H1 (cell line): ENCODE measurements around the gene MSH4. TPM values are rescaled to one million over a fixed set of nuclear protein-coding genes. Genes with fewer than 3 reads are reported as not detected.

Source experiments
- CTCF ChIA-PET: fragments of 300-600 bp; sonication (Branson Sonifier 250); formaldehyde crosslinking; loops from one replicate; lab custom pipeline; 2021; ENCODE audit not compliant: partially characterized antibody; lab: Charles Lee
- POLR2A ChIA-PET: fragments of 300-600 bp; sonication (Branson Sonifier 250); formaldehyde crosslinking; loops from one replicate; lab custom pipeline; 2021; ENCODE audit warnings: inconsistent platforms; ENCODE audit not compliant: partially characterized antibody; lab: Charles Lee
- DNase-seq, 2 experiments: peaks; one replicate each; pipeline versions ENCODE4 v3.0.0 to v3.0.0-alpha.2; 2010 to 2022; ENCODE audit warnings: low spot score in 2 of 2, low read depth in 1 of 2, mixed read lengths in 1 of 2
- FAIRE-seq: peaks from 2 replicates; lab custom pipeline; 2011; peaks lifted over from hg19 to GRCh38; lab: Jason Lieb, UNC
- H2AFZ ChIP-seq: 2 replicates; pipeline ENCODE4 v1.8.1; 2012; ENCODE audit warnings: low read length, inconsistent platforms
- H2AK5ac ChIP-seq: 2 replicates; pipeline ENCODE4 v1.6.1; 2013; ENCODE audit warnings: low read depth, low read length
- H2BK120ac ChIP-seq: replicated peaks from 2 replicates; pipeline ENCODE3; 2013; ENCODE audit warnings: low read depth, low read length, inconsistent platforms
- H2BK12ac ChIP-seq: 2 replicates; pipeline ENCODE4 v1.6.1; 2013; ENCODE audit warnings: low read depth, low read length
- H2BK15ac ChIP-seq: 2 replicates; pipeline ENCODE4 v1.6.1; 2013; ENCODE audit warnings: low read length
- H2BK20ac ChIP-seq: 2 replicates; pipeline ENCODE4 v1.6.1; 2013; ENCODE audit warnings: low read length
- H2BK5ac ChIP-seq: 2 replicates; pipeline ENCODE4 v1.6.1; 2013; ENCODE audit warnings: low read depth, low read length
- H3K14ac ChIP-seq: 2 replicates; pipeline ENCODE4 v1.6.1; 2013; ENCODE audit warnings: inconsistent platforms; ENCODE audit not compliant: insufficient read length
- H3K18ac ChIP-seq: 2 replicates; pipeline ENCODE4 v1.6.1; 2013; ENCODE audit warnings: low read length; ENCODE audit errors: extremely low read depth
- H3K23ac ChIP-seq: 2 replicates; pipeline ENCODE4 v1.6.1; 2013; ENCODE audit warnings: inconsistent platforms; ENCODE audit not compliant: insufficient read length
- H3K23me2 ChIP-seq: 2 replicates; pipeline ENCODE4 v1.6.1; 2013; ENCODE audit warnings: low read depth, low read length
- H3K27ac ChIP-seq: 2 replicates; pipeline ENCODE4 v1.6.1; 2011; ENCODE audit warnings: low read depth, low read length, inconsistent platforms
- H3K27me3 ChIP-seq, 4 experiments: replicated peaks in 1 of 4; 1 replicate in 1 of 4; 2 replicates in 3 of 4; pipeline versions ENCODE4 v1.6.1 to v1.8.1; 2011 to 2013; ENCODE audit warnings: low read length in 3 of 4, mild to moderate bottlenecking in 3 of 4, inconsistent platforms in 2 of 4, mixed read lengths in 2 of 4, moderate library complexity in 1 of 4; ENCODE audit not compliant: control insufficient read depth in 3 of 4, insufficient read depth in 3 of 4; ENCODE audit errors: extremely low read depth in 1 of 4
- H3K36me3 ChIP-seq, 4 experiments: 2 replicates each; pipeline versions ENCODE4 v1.6.1 to v1.8.1; 2011 to 2013; ENCODE audit warnings: mild to moderate bottlenecking in 4 of 4, low read length in 3 of 4, moderate library complexity in 2 of 4, control low read depth in 1 of 4, inconsistent platforms in 1 of 4; ENCODE audit not compliant: insufficient read depth in 4 of 4, control insufficient read depth in 2 of 4
- H3K4ac ChIP-seq: replicated peaks from 2 replicates; pipeline ENCODE3; 2013; ENCODE audit warnings: low read length, low read depth, mixed read lengths, inconsistent platforms; ENCODE audit not compliant: insufficient read length
- H3K4me1 ChIP-seq, 4 experiments: replicated peaks in 1 of 4; 1 replicate in 1 of 4; 2 replicates in 3 of 4; pipeline versions ENCODE4 v1.6.1 to v1.8.1; 2011 to 2013; ENCODE audit warnings: low read length in 3 of 4, inconsistent platforms in 2 of 4, mixed read lengths in 1 of 4; ENCODE audit not compliant: insufficient read depth in 4 of 4, control insufficient read depth in 3 of 4
- H3K4me2 ChIP-seq, 2 experiments: 2 replicates each; pipeline versions ENCODE4 v1.6.1 to v1.8.1; 2011 to 2013; ENCODE audit warnings: low read depth in 2 of 2, low read length in 2 of 2, control low read depth in 1 of 2, inconsistent platforms in 1 of 2, mild to moderate bottlenecking in 1 of 2; ENCODE audit not compliant: insufficient read depth in 1 of 2
- H3K4me3 ChIP-seq, 4 experiments: fragments of 200-600, 300-600 bp in 1 of 4; sonication (generic), shearing (Covaris generic), sonication (Bioruptor Twin) in 1 of 4; 2 replicates each; pipeline versions ENCODE4 v1.5.1 to v1.8.1; 2011 to 2016; ENCODE audit warnings: low read length in 4 of 4, low read depth in 3 of 4, control low read depth in 2 of 4, inconsistent platforms in 2 of 4, mild to moderate bottlenecking in 2 of 4, mixed read lengths in 1 of 4, moderate library complexity in 1 of 4; ENCODE audit not compliant: insufficient read depth in 2 of 4; ENCODE audit errors: extremely low read depth in 1 of 4
- H3K56ac ChIP-seq: replicated peaks from 2 replicates; pipeline ENCODE3; 2013; ENCODE audit warnings: low read depth, mild to moderate bottlenecking, mixed read lengths, low read length, inconsistent platforms; ENCODE audit not compliant: insufficient read length
- H3K79me1 ChIP-seq: 2 replicates; pipeline ENCODE4 v1.6.1; 2013; ENCODE audit warnings: low read depth, low read length, control low read depth
- H3K79me2 ChIP-seq, 2 experiments: 2 replicates each; pipeline versions ENCODE4 v1.6.1 to v1.8.1; 2012 to 2013; ENCODE audit warnings: low read length in 2 of 2, mild to moderate bottlenecking in 2 of 2, inconsistent platforms in 1 of 2; ENCODE audit not compliant: insufficient read depth in 2 of 2, control insufficient read depth in 1 of 2
- H3K9ac ChIP-seq, 4 experiments: replicated peaks in 1 of 4; 1 replicate in 1 of 4; 2 replicates in 3 of 4; pipeline versions ENCODE4 v1.6.1 to v1.8.1; 2011 to 2013; ENCODE audit warnings: low read depth in 3 of 4, low read length in 3 of 4, control low read depth in 2 of 4, mild to moderate bottlenecking in 2 of 4, moderate library complexity in 2 of 4, inconsistent platforms in 1 of 4; ENCODE audit errors: extremely low read depth in 1 of 4
- H3K9me3 ChIP-seq, 2 experiments: 2 replicates each; pipeline versions ENCODE4 v1.6.1 to v1.8.1; 2012 to 2013; ENCODE audit warnings: mild to moderate bottlenecking in 2 of 2, moderate library complexity in 2 of 2, control low read depth in 1 of 2, inconsistent platforms in 1 of 2, low read depth in 1 of 2, low read length in 1 of 2, mixed read lengths in 1 of 2; ENCODE audit not compliant: insufficient read depth in 2 of 2
- H4K20me1 ChIP-seq, 2 experiments: replicated peaks in 1 of 2; 2 replicates each; pipeline versions ENCODE3 to v1.8.1; 2011 to 2013; ENCODE audit warnings: inconsistent platforms in 2 of 2, low read length in 2 of 2, mild to moderate bottlenecking in 1 of 2; ENCODE audit not compliant: insufficient read depth in 2 of 2, control insufficient read depth in 1 of 2
- H4K5ac ChIP-seq: 2 replicates; pipeline ENCODE4 v1.6.1; 2013; ENCODE audit warnings: low read length, low read depth, mixed read lengths, inconsistent platforms; ENCODE audit not compliant: insufficient read length
- H4K8ac ChIP-seq: 2 replicates; pipeline ENCODE4 v1.8.0; 2013; ENCODE audit warnings: mild to moderate bottlenecking, moderate library complexity, low read length, inconsistent platforms; ENCODE audit not compliant: insufficient read depth; ENCODE audit errors: extremely low read depth
- H4K91ac ChIP-seq: replicated peaks from 2 replicates; pipeline ENCODE3; 2013; ENCODE audit warnings: low read length, mixed read lengths, inconsistent platforms; ENCODE audit not compliant: insufficient read length
- CHD2 ChIP-seq: IDR thresholded peaks from 2 replicates; pipeline ENCODE4 v1.6.1; 2012; ENCODE audit warnings: low read length, improper control_type of control experiment
- CTCF ChIP-seq, 3 experiments: IDR thresholded peaks; 1 replicate in 2 of 3; 2 replicates in 1 of 3; pipeline versions ENCODE4 v1.5.1 to v1.6.1; 2011; ENCODE audit warnings: low read length in 3 of 3, mild to moderate bottlenecking in 3 of 3, inconsistent platforms in 2 of 3, low read depth in 1 of 3, moderate library complexity in 1 of 3; ENCODE audit not compliant: insufficient read depth in 1 of 3; ENCODE audit errors: control extremely low read depth in 1 of 3
- EGR1 ChIP-seq: IDR thresholded peaks from 2 replicates; pipeline ENCODE4 v1.6.1; 2011; ENCODE audit warnings: low read depth, low read length, borderline replicate concordance
- GABPA ChIP-seq: IDR thresholded peaks from 2 replicates; pipeline ENCODE4 v1.6.1; 2011; ENCODE audit warnings: mild to moderate bottlenecking, low read length, moderate library complexity, borderline replicate concordance; ENCODE audit not compliant: insufficient read depth
- POU5F1 ChIP-seq: IDR thresholded peaks from 2 replicates; pipeline ENCODE4 v1.6.1; 2011; ENCODE audit warnings: low read depth, mild to moderate bottlenecking, low read length, moderate library complexity
- RBBP5 ChIP-seq: IDR thresholded peaks from 2 replicates; pipeline ENCODE4 v1.7.1; 2012; ENCODE audit warnings: low read depth, mild to moderate bottlenecking, inconsistent platforms, low read length, moderate library complexity, borderline replicate concordance
- SIN3A ChIP-seq, 2 experiments: IDR thresholded peaks in 1 of 2; conservative IDR thresholded peaks in 1 of 2; 2 replicates each; pipeline ENCODE4 v1.6.1; 2011 to 2012; ENCODE audit warnings: low read length in 2 of 2, improper control_type of control experiment in 1 of 2, low read depth in 1 of 2, mild to moderate bottlenecking in 1 of 2
- TAF1 ChIP-seq: IDR thresholded peaks from 2 replicates; pipeline ENCODE4 v1.6.1; 2011; ENCODE audit warnings: mild to moderate bottlenecking, low read depth, low read length
- YY1 ChIP-seq: IDR thresholded peaks from 2 replicates; pipeline ENCODE4 v1.6.1; 2011; ENCODE audit warnings: low read depth, mild to moderate bottlenecking, low read length
- WGBS, 2 experiments: shearing (Covaris generic) in 1 of 2; methylation state at CpG; one replicate each; pipeline versions ENCODE4 v1.1.6 to v1.1.7; 2013 to 2015; ENCODE audit warnings: low lambda C conversion rate in 2 of 2, mixed read lengths in 2 of 2, inconsistent platforms in 1 of 2, low coverage in 1 of 2, missing lambda C conversion rate in 1 of 2; ENCODE audit not compliant: insufficient replicate concordance in 2 of 2, insufficient coverage in 1 of 2, insufficient read length in 1 of 2; ENCODE audit errors: extremely low coverage in 1 of 2, missing lambda C conversion rate in 1 of 2; 5-methylcytosine and 5-hydroxymethylcytosine counted together
- polyA plus RNA-seq, 7 experiments: library from polyadenylated mRNA; depleted of rRNA in 3 of 7; stranded (reverse) in 5 of 7; unstranded in 2 of 7; fragments of >200 nt in 5 of 7; fragments of 200-250 nt in 2 of 7; gene quantifications; 1 replicate in 5 of 7; 2 replicates in 1 of 7; 4 replicates in 1 of 7; pipeline versions ENCODE4 v1.2.1 to v1.2.3, GENCODE V29; 2011 to 2013; ENCODE audit warnings: missing spikeins in 2 of 7, mixed read lengths in 2 of 7
- total RNA-seq: library from RNA; stranded (reverse); fragmentation: NEBNext Ultra II Directional; extraction: Animal tissue kit (Norgen Biotek cat#: 25700); gene quantifications from 2 replicates; pipeline ENCODE4 v1.2.1, GENCODE V29; 2021
- TF ChIP-seq, protein P1 (sequence below): IDR thresholded peaks from 2 replicates; pipeline ENCODE4 v1.6.1; 2012; ENCODE audit warnings: low read length, inconsistent platforms

The MSH4 gene
- total and polyA plus RNA-seq, 2 of the 8 experiments (the other 6 are each of a cell fraction or from before 2014, with no cell fraction given) = 0.03 to 0.22 TPM

- H4K20me1 ChIP-seq = no peaks in the 10 kb centered on the region
- H3K23me2 ChIP-seq = no peaks in the 10 kb centered on the region
- DNase-seq = no peak
- no peak for FAIRE-seq
- no peak within 1 kb of the TSS for H4K8ac ChIP-seq
- H3K27me3 ChIP-seq = peaks cover 0 to 1% (median 0%) of the 10 kb centered on the region in 4 experiments; a peak in 1 of 7 replicates
- no peak within 1 kb of the TSS for H3K4me2 ChIP-seq
- no peaks in the 10 kb centered on the region for H3K9me3 ChIP-seq
- H2AFZ ChIP-seq = no peak within 1 kb of the TSS
- no peak within 1 kb of the TSS for H3K14ac ChIP-seq
- H2BK120ac ChIP-seq = no peak within 1 kb of the TSS
- no peak within 1 kb of the TSS for H3K56ac ChIP-seq
- H3K18ac ChIP-seq = no peak within 1 kb of the TSS
- ChIA-PET POLR2A (no interaction called here), CTCF (interaction anchor here (2.3 kb wide), 1 partner anchor 59 kb away, joined by 5 read pairs; no protein-coding TSS in a partner anchor)
- no peak within 1 kb of the TSS for H2AK5ac ChIP-seq
- H3K4me3 ChIP-seq = no peak within 1 kb of the TSS
- H4K5ac ChIP-seq = no peak within 1 kb of the TSS
- no peaks in the 10 kb centered on the region for H3K36me3 ChIP-seq
- H2BK15ac ChIP-seq = no peak within 1 kb of the TSS
- 94% methylated on average over 1 of the region's 1 CpG; no CpG with 5 or more reads in 1 of the 2 experiments for WGBS, 2 experiments
- no peak within 1 kb of the TSS for H3K9ac ChIP-seq
- no peak within 1 kb of the TSS for H2BK5ac ChIP-seq
- H3K27ac ChIP-seq = no peak within 1 kb of the TSS
- no peak within 1 kb of the TSS for H2BK20ac ChIP-seq
- no peaks in the 10 kb centered on the region for H3K79me2 ChIP-seq
- no peaks in the 10 kb centered on the region for H3K79me1 ChIP-seq
- no peak within 1 kb of the TSS for H4K91ac ChIP-seq
- no peak within 1 kb of the TSS for H2BK12ac ChIP-seq
- H3K4ac ChIP-seq = no peak within 1 kb of the TSS
- H3K4me1 ChIP-seq = no peaks in the 10 kb centered on the region
- no peak within 1 kb of the TSS for H3K23ac ChIP-seq
- TF ChIP-seq EGR1 = no peak
- no peak for TF ChIP-seq CHD2
- no peak for TF ChIP-seq RBBP5
- TF ChIP-seq TAF1 = no peak
- no peak for TF ChIP-seq POU5F1
- TF ChIP-seq GABPA = no peak
- TF ChIP-seq, protein P1, sequence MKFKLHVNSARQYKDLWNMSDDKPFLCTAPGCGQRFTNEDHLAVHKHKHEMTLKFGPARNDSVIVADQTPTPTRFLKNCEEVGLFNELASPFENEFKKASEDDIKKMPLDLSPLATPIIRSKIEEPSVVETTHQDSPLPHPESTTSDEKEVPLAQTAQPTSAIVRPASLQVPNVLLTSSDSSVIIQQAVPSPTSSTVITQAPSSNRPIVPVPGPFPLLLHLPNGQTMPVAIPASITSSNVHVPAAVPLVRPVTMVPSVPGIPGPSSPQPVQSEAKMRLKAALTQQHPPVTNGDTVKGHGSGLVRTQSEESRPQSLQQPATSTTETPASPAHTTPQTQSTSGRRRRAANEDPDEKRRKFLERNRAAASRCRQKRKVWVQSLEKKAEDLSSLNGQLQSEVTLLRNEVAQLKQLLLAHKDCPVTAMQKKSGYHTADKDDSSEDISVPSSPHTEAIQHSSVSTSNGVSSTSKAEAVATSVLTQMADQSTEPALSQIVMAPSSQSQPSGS = no peak
- no peak for TF ChIP-seq CTCF (IDR thresholded peaks at IDR 0.05; ENCODE audit: control extremely low read depth in 1 of 3, insufficient read depth in 1 of 3, low read depth in 1 of 3, low read length in 3 of 3)
- no peak for TF ChIP-seq YY1
- TF ChIP-seq SIN3A (conservative IDR thresholded peaks at IDR 0.05 in 1 of 2, IDR thresholded peaks at IDR 0.05 in 1 of 2; ENCODE audit: low read depth in 1 of 2, low read length in 2 of 2) = no peak
These were observed 135.6 kb downstream of the MSH4 start, which contains the start of gene ASB17 for GRCh38 chr1:75932304-75932703. Gene ASB17 (minus strand): TSS chr1:75932404. CDS start chr1:75932291, 113 bp downstream.
